ACHN (cell line): Measurements from ENCODE around the gene PKIG.

Source experiments
- DNase-seq: peaks from one replicate; pipeline ENCODE4 v3.0.0-alpha.2; 2015
- in situ Hi-C: cut with HindIII; loops from 2 replicates; pipeline ENCODE4 v1.10.0; 2017; ENCODE audit warnings: low sequenced_read_pairs, low pct_ligation_motif_present, low pct_unique_long_range_greater_than_20kb

The PKIG gene

GRCh38 chr20:44590980-44591778 is 8.8 kb downstream of the PKIG start:
- in situ Hi-C loops, result no loop called here
- DNase-seq, result no peak

GRCh38 chr20:44592366-44592765 is 10.0 kb downstream of the PKIG start:
- in situ Hi-C loops, result no loop called here
- DNase-seq, result no peak

- no peak for DNase-seq
- in situ Hi-C loops, result no loop called here
These were observed 11.4 kb downstream of the PKIG start for GRCh38 chr20:44593751-44594150.

GRCh38 chr20:44594730-44595129 is 12.4 kb downstream of the PKIG start:
- in situ Hi-C loops, result no loop called here
- peak; percentile 4 for DNase-seq

GRCh38 chr20:44596010-44596409 is 13.6 kb downstream of the PKIG start:
- in situ Hi-C loops, result no loop called here
- no peak for DNase-seq

GRCh38 chr20:44596876-44597275 is 14.5 kb downstream of the PKIG start:
- no peak for DNase-seq
- in situ Hi-C loops, result no loop called here

- no peak for DNase-seq
- in situ Hi-C loops, result no loop called here
These were observed 15.1 kb downstream of the PKIG start for GRCh38 chr20:44597516-44597915.

- DNase-seq, result no peak
- in situ Hi-C loops, result no loop called here
These were observed 15.6 kb downstream of the PKIG start for GRCh38 chr20:44597930-44598329.

GRCh38 chr20:44598423-44599305 is 16.3 kb downstream of the PKIG start:
- no peak for DNase-seq
- in situ Hi-C loops, result no loop called here

- no peak for DNase-seq
- in situ Hi-C loops, result no loop called here
These were observed 17.3 kb downstream of the PKIG start for GRCh38 chr20:44599715-44600114.

GRCh38 chr20:44600301-44600700 is 17.9 kb downstream of the PKIG start:
- DNase-seq, result no peak
- in situ Hi-C loops, result no loop called here

GRCh38 chr20:44600758-44601201 is 18.4 kb downstream of the PKIG start:
- in situ Hi-C loops, result no loop called here
- DNase-seq, result no peak

GRCh38 chr20:44601236-44601671 is 18.9 kb downstream of the PKIG start:
- in situ Hi-C loops, result no loop called here
- no peak for DNase-seq

- DNase-seq, result no peak
- in situ Hi-C loops, result no loop called here
These were observed 19.4 kb downstream of the PKIG start for GRCh38 chr20:44601801-44602204.

- DNase-seq, result no peak
These were observed 20.9 kb downstream of the PKIG start for GRCh38 chr20:44603327-44603726.

GRCh38 chr20:44606725-44607441 is 24.5 kb downstream of the PKIG start:
- DNase-seq, result no peak
- in situ Hi-C loops, result no loop called here

More at GRCh38 chr20:44603327-44603726, 20.9 kb downstream of the PKIG start:
- in situ Hi-C loops, result no loop called here

GRCh38 chr20:44609006-44609515 is 26.7 kb downstream of the PKIG start:
- DNase-seq, result no peak
- in situ Hi-C loops, result no loop called here

- in situ Hi-C loops, result no loop called here
- DNase-seq, result peak; percentile 87
These were observed 27.3 kb downstream of the PKIG start for GRCh38 chr20:44609516-44610312.
